HG03175 (cell line): ENCODE results near the gene NRL.
A peak's percentile ranks its signal among the peaks of the same experiment; 100 is the strongest.
"Not testable (repeated sequence)": the region's sequence is repeated elsewhere in the genome, so short reads cannot be mapped to it uniquely, and the experiment has no call there.

Source experiments
- ATAC-seq: cut with Tn5 transposase; IDR thresholded peaks from one replicate; pipeline ENCODE4 v1.9.1; 2021; ENCODE audit warnings: mild to moderate bottlenecking, moderate library complexity; ENCODE audit not compliant: unreplicated experiment

The NRL gene

GRCh38 chr14:24054646-24055045, 60.1 kb downstream of the NRL start:
- no peak for ATAC-seq

GRCh38 chr14:24054324-24054641, 60.5 kb downstream of the NRL start:
- no peak for ATAC-seq

- ATAC-seq, result no peak
These were observed 61.0 kb downstream of the NRL start for GRCh38 chr14:24053548-24054323.

- no peak for ATAC-seq
These were observed 61.8 kb downstream of the NRL start for GRCh38 chr14:24052656-24053547.

GRCh38 chr14:24051789-24052655, 62.7 kb downstream of the NRL start, which contains the start of gene CARMIL3:
Gene CARMIL3, plus strand, starts transcription at chr14:24052009. Its CDS starts 145 bp downstream, at chr14:24052154.
- peak; percentile 73 for ATAC-seq

GRCh38 chr14:24051176-24051788, 63.5 kb downstream of the NRL start:
- no peak for ATAC-seq

- not testable (repeated sequence) for ATAC-seq
These were observed 64.0 kb downstream of the NRL start for GRCh38 chr14:24050753-24051152.

GRCh38 chr14:24049002-24049401, 65.7 kb downstream of the NRL start:
- ATAC-seq, result not testable (repeated sequence)

GRCh38 chr14:24042746-24043145, 72.0 kb downstream of the NRL start:
- no peak for ATAC-seq

- no peak for ATAC-seq
These were observed 74.1 kb downstream of the NRL start for GRCh38 chr14:24040692-24041091.

GRCh38 chr14:24038686-24039085, 76.1 kb downstream of the NRL start:
- no peak for ATAC-seq

GRCh38 chr14:24037658-24038037, 77.1 kb downstream of the NRL start:
- no peak for ATAC-seq

GRCh38 chr14:24036963-24037657, 77.6 kb downstream of the NRL start:
- ATAC-seq, result not testable (repeated sequence)

GRCh38 chr14:24036169-24036962, 78.4 kb downstream of the NRL start:
- peak; percentile 59 for ATAC-seq

GRCh38 chr14:24035769-24036168, 79.0 kb downstream of the NRL start:
- ATAC-seq, result peak; percentile 17

GRCh38 chr14:24032727-24033418, 81.9 kb downstream of the NRL start:
- ATAC-seq, result no peak

- ATAC-seq, result not testable (repeated sequence)
These were observed 83.4 kb downstream of the NRL start for GRCh38 chr14:24031331-24031730.

GRCh38 chr14:24029687-24030086, 85.1 kb downstream of the NRL start:
- not testable (repeated sequence) for ATAC-seq
